K562 (cell line): ENCODE measurements around the gene MECR. TPM values are rescaled to one million over a fixed set of nuclear protein-coding genes. Genes with fewer than 3 reads are reported as not detected.

ENCODE experiments used
- ATAC-seq: fragments of 200-7000 bp; cut with Tn5 transposase; 3 replicates; pipeline ENCODE4 v1.9.1; 2020; ENCODE audit warnings: moderate library complexity
- BruUV-seq: library from RNA; stranded (reverse); fragments of 400-500 nt; replicated peaks from 2 replicates; lab custom pipeline; 2021; lab: Mats Ljungman, UMichigan
- CTCF ChIA-PET: fragments of 300-600 bp; formaldehyde crosslinking; extraction: SDS; loops from one replicate; lab custom pipeline; 2021; ENCODE audit warnings: low intra/inter-chr PET ratio; lab: Yijun Ruan, JAX
- POLR2A ChIA-PET: fragments of 300-600, 350-650 bp; sonication (Branson Sonifier 250); formaldehyde crosslinking; extraction: SDS; loops from one replicate; lab custom pipeline; 2021; ENCODE audit warnings: antibody characterized with exemption, inconsistent platforms; lab: Yijun Ruan, JAX
- DNase-seq, 4 experiments: peaks; one replicate each; pipeline versions ENCODE4 v3.0.0 to v3.0.0-alpha.2; 2011 to 2018; ENCODE audit warnings: low spot score in 3 of 4, mixed read lengths in 3 of 4; ENCODE audit errors: extremely low read depth in 1 of 4
- FAIRE-seq: peaks from 2 replicates; lab custom pipeline; 2011; peaks lifted over from hg19 to GRCh38; lab: Jason Lieb, UNC
- H2AFZ ChIP-seq: 2 replicates; pipeline ENCODE4 v1.6.0; 2011; ENCODE audit warnings: low read depth, low read length, control low read depth, inconsistent platforms
- H3K27ac ChIP-seq: fragments of 200-600 bp; 3 replicates; pipeline ENCODE4 v1.8.0; 2011; ENCODE audit warnings: low read depth, mild to moderate bottlenecking, control low read depth, inconsistent platforms, low read length, moderate library complexity, mixed read lengths; ENCODE audit errors: extremely low read depth
- H3K27me3 ChIP-seq, 2 experiments: fragments of 300-600 bp in 1 of 2; 2 replicates in 1 of 2; 3 replicates in 1 of 2; pipeline versions ENCODE4 v1.6.0 to v1.8.0; 2011; ENCODE audit warnings: inconsistent platforms in 2 of 2, low read length in 2 of 2, mild to moderate bottlenecking in 1 of 2, mixed read lengths in 1 of 2, moderate library complexity in 1 of 2; ENCODE audit not compliant: control insufficient read depth in 2 of 2, insufficient read depth in 2 of 2
- H3K36me3 ChIP-seq: fragments of 300-600 bp; 3 replicates; pipeline ENCODE4 v1.8.0; 2011; ENCODE audit warnings: mild to moderate bottlenecking, low read length, inconsistent platforms; ENCODE audit not compliant: control insufficient read depth, insufficient read depth
- H3K4me1 ChIP-seq, 2 experiments: fragments of 200-600 bp in 1 of 2; replicated peaks in 1 of 2; 2 replicates in 1 of 2; 3 replicates in 1 of 2; pipeline versions ENCODE4 v1.5.1 to v1.8.0; 2011; ENCODE audit warnings: inconsistent platforms in 2 of 2, low read length in 2 of 2, mild to moderate bottlenecking in 1 of 2, mixed read lengths in 1 of 2, moderate library complexity in 1 of 2; ENCODE audit not compliant: control insufficient read depth in 2 of 2, insufficient read depth in 2 of 2
- H3K4me2 ChIP-seq: 2 replicates; pipeline ENCODE4 v1.6.1; 2011; ENCODE audit warnings: low read length, control low read depth, inconsistent platforms, mixed read lengths; ENCODE audit not compliant: insufficient read depth
- H3K4me3 ChIP-seq: fragments of 200-600 bp; sonication (generic), shearing (Covaris generic); 2 replicates; pipeline ENCODE4 v1.5.1; 2016; ENCODE audit warnings: control low read depth, inconsistent platforms
- H3K79me2 ChIP-seq: fragments of 200-600 bp; 3 replicates; pipeline ENCODE4 v1.8.0; 2011; ENCODE audit warnings: low read length, inconsistent platforms; ENCODE audit not compliant: control insufficient read depth, insufficient read depth
- H3K9ac ChIP-seq, 2 experiments: 2 replicates each; pipeline versions ENCODE4 v1.6.0 to v1.6.1; 2011; ENCODE audit warnings: low read depth in 2 of 2, low read length in 2 of 2, control low read depth in 1 of 2, inconsistent platforms in 1 of 2, mild to moderate bottlenecking in 1 of 2, mixed read lengths in 1 of 2; ENCODE audit not compliant: insufficient read depth in 1 of 2
- H3K9me1 ChIP-seq: one replicate; pipeline ENCODE4 v1.6.0; 2011; ENCODE audit warnings: inconsistent platforms, mild to moderate bottlenecking, low read length, moderate library complexity; ENCODE audit not compliant: control insufficient read depth, insufficient read depth
- H3K9me3 ChIP-seq: replicated peaks from 2 replicates; pipeline ENCODE4 v1.5.1; 2011; ENCODE audit warnings: low read depth, low read length, inconsistent platforms; ENCODE audit not compliant: control insufficient read depth, insufficient read depth
- H4K20me1 ChIP-seq: replicated peaks from 2 replicates; pipeline ENCODE4 v1.6.1; 2011; ENCODE audit warnings: low read length, inconsistent platforms, mixed read lengths; ENCODE audit not compliant: control insufficient read depth, insufficient read depth
- FOSL1 ChIP-seq: fragments of 200-800 bp; sonication (Bioruptor generic); conservative IDR thresholded peaks from 2 replicates; pipeline ENCODE4 v1.6.1; 2016; ENCODE audit warnings: missing genetic modification characterization, missing compliant biosample characterization
- KDM5B ChIP-seq: fragments of 200-600 bp; sonication (generic); IDR thresholded peaks from 2 replicates; pipeline ENCODE4 v1.6.1; 2012; ENCODE audit warnings: low read depth, mild to moderate bottlenecking, moderate library complexity, low read length, control low read depth, inconsistent platforms; ENCODE audit not compliant: insufficient replicate concordance
- RHOXF2B ChIP-seq: fragments of 250-450 bp; sonication (Bioruptor Pico); conservative IDR thresholded peaks from 2 replicates; pipeline ENCODE4 v1.5.1; 2021
- SRSF9 ChIP-seq: fragments of 200-400 bp; formaldehyde crosslinking; IDR thresholded peaks from 2 replicates; pipeline ENCODE4 v1.6.1; 2017; ENCODE audit warnings: low read depth, low read length, borderline replicate concordance
- ZNF121 ChIP-seq: sonication (generic); formaldehyde crosslinking; conservative IDR thresholded peaks from 2 replicates; pipeline ENCODE4 v1.8.0; 2022; ENCODE audit warnings: missing genetic modification reagents
- WGBS: fragments of 100-300 bp; shearing (Covaris generic); methylation state at CpG from one replicate; pipeline ENCODE4 v1.1.6; 2016; ENCODE audit warnings: low coverage, mixed read lengths; ENCODE audit not compliant: insufficient coverage; ENCODE audit errors: missing lambda C conversion rate; 5-methylcytosine and 5-hydroxymethylcytosine counted together
- in situ Hi-C: fragments of 300-500 bp; cut with MboI; formaldehyde crosslinking; loops from 4 replicates; pipeline ENCODE4 v1.15.0; 2018; ENCODE audit warnings: inconsistent platforms, mixed read lengths
- intact Hi-C: fragments of 100-400 bp; cut with micrococcal nuclease; formaldehyde crosslinking; loops from 2 replicates; pipeline ENCODE4 v1.14.2; 2022
- polyA plus RNA-seq, 8 experiments: library from polyadenylated mRNA; depleted of rRNA in 4 of 8; stranded (reverse) in 5 of 8; unstranded in 3 of 8; fragments of >200 nt; fragmentation: Nextera tagmentation in 2 of 8; fragmentation: Illumina TruSeq in 1 of 8; extraction: Ambion mirVana in 2 of 8; extraction: Trizol in 1 of 8; gene quantifications; 2 replicates each; pipeline versions ENCODE4 v1.2.1 to v1.2.3, GENCODE V29; 2011 to 2014; ENCODE audit warnings: inconsistent platforms in 1 of 8, missing spikeins in 1 of 8
- total RNA-seq, 7 experiments: library from RNA; depleted of rRNA in 6 of 7; stranded (reverse); fragments of >200 nt in 6 of 7; fragmentation: Illumina TruSeq in 2 of 7; extraction: Trizol in 2 of 7; gene quantifications; 2 replicates each; pipeline versions ENCODE4 v1.2.1 to v1.2.3, GENCODE V29; 2011 to 2021; ENCODE audit warnings: low replicate concordance in 1 of 7
- TF ChIP-seq, protein P1 (sequence below): sonication (generic); formaldehyde crosslinking; IDR thresholded peaks from 2 replicates; pipeline ENCODE4 v1.8.0; 2023; ENCODE audit warnings: mild to moderate bottlenecking, missing genetic modification reagents
- TF ChIP-seq, protein P2 (sequence below): fragments of 250-450 bp; sonication (Bioruptor Pico); IDR thresholded peaks from 2 replicates; pipeline ENCODE4 v1.8.0; 2021; ENCODE audit warnings: borderline replicate concordance, mild to moderate bottlenecking, moderate library complexity; ENCODE audit not compliant: poor library complexity, severe bottlenecking

MECR gene
- total and polyA plus RNA-seq, 9 of the 15 experiments (the other 6 are each of a cell fraction or from before 2014, with no cell fraction given): 10.4 to 58.6 (median 42.9) TPM

DNA sequence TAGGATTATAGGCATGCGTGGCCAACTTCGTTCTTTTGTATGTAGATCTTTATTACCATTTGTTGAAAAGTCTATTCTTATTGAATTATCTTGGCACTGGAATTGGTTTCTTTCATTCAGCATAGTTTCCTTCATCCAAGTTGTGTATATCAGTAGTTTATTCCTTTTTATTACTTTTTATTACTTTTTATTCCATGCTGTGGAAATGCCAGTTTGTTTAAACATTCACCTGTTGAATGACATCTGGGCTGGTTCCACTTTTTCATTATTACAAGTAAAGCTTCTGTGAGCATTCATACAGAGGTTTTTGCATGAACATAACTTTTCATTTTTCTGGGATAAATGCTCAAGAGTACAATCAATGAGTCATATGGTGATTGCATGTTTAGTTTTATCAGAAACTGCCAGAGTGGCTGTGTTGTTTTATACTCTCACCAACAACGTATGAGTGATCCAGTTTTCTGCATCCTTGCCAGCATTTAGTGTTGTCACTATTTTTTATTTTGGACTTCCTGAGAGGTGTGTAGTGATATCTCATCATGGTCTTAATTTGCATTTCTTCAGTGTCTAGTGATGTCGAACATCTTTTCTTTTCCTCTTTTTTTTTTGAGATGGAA lies 34.1 kb upstream of the MECR start:
- 8% methylated on average over 4 of the region's 4 CpGs for WGBS
- no peak for FAIRE-seq
- Histone ChIP-seq H3K9me1 (no peaks in the 10 kb centered on the region), H3K27ac (no peak overlapping the region), H3K4me1 (peaks cover 5 to 10% of the 10 kb centered on the region in 2 experiments), H3K36me3 (no peaks in the 10 kb centered on the region), H3K9ac (no peak overlapping the region), H3K79me2 (no peaks in the 10 kb centered on the region), H4K20me1 (no peaks in the 10 kb centered on the region), H2AFZ (no peak overlapping the region), H3K27me3 (peaks cover 25 to 28% of the 10 kb centered on the region in 2 experiments), H3K4me2 (no peak overlapping the region), H3K9me3 (no peaks in the 10 kb centered on the region), H3K4me3 (no peak overlapping the region)
- TF ChIP-seq ZNF121 (CRISPR knock-in tag) (peak; percentile 34; the same call in 1 of the 2 replicates), KDM5B (no peak), FOSL1 (peak; percentile 46; the same call in 1 of the 2 replicates)
- DNase-seq: no peak
- BruUV-seq: no TSS peak
- CTCF ChIA-PET: no interaction called here
- no peak for ATAC-seq
- intact Hi-C loops: no loop called here
- in situ Hi-C loops: no loop called here
- POLR2A ChIA-PET: no interaction called here

DNA sequence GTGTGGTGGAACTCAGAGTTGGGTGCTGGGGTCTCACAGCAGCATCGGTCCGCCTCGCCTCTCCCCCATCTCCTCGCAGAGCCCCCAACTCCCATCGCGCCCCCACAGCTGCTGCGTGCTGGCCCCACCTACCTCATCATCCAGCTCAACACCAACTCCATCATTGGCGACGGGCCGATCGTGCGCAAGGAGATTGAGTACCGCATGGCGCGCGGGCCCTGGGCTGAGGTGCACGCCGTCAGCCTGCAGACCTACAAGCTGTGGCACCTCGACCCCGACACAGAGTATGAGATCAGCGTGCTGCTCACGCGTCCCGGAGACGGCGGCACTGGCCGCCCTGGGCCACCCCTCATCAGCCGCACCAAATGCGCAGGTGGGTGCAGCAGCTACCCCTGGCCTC lies 29.8 kb upstream of the MECR start:
- no peak overlapping the region for H3K27ac ChIP-seq
- in situ Hi-C loops (no loop called here), intact Hi-C loops (no loop called here)
- peaks cover 23 to 32% of the 10 kb centered on the region in 2 experiments for H3K4me1 ChIP-seq
- no TSS peak for BruUV-seq
- H3K27me3 ChIP-seq: peaks cover 0 to 15% of the 10 kb centered on the region in 2 experiments; a peak in 2 of 5 replicates
- CTCF ChIA-PET: no interaction called here
- POLR2A ChIA-PET: interaction anchor here (0.6 to 1.2 kb wide), 4 partner anchors 9 to 318 kb away, joined by 3 to 4 read pairs (median 3); no protein-coding TSS in a partner anchor
- H3K4me3 ChIP-seq: no peak overlapping the region
- peaks cover 3% of the 10 kb centered on the region; the same call in 1 of the 2 replicates for H4K20me1 ChIP-seq
- peak overlapping the region in 1 of 2 experiments; percentile 75; a peak in 2 of 4 replicates for H3K9ac ChIP-seq
- H3K36me3 ChIP-seq: no peaks in the 10 kb centered on the region
- no peak for ATAC-seq
- H3K9me1 ChIP-seq: no peaks in the 10 kb centered on the region
- 70% methylated on average over 24 of the region's 29 CpGs for WGBS
- TF ChIP-seq, protein P1, sequence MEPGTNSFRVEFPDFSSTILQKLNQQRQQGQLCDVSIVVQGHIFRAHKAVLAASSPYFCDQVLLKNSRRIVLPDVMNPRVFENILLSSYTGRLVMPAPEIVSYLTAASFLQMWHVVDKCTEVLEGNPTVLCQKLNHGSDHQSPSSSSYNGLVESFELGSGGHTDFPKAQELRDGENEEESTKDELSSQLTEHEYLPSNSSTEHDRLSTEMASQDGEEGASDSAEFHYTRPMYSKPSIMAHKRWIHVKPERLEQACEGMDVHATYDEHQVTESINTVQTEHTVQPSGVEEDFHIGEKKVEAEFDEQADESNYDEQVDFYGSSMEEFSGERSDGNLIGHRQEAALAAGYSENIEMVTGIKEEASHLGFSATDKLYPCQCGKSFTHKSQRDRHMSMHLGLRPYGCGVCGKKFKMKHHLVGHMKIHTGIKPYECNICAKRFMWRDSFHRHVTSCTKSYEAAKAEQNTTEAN (CRISPR knock-in tag): no peak
- TF ChIP-seq RHOXF2B (no peak), SRSF9 (no peak)
- TF ChIP-seq, protein P2, sequence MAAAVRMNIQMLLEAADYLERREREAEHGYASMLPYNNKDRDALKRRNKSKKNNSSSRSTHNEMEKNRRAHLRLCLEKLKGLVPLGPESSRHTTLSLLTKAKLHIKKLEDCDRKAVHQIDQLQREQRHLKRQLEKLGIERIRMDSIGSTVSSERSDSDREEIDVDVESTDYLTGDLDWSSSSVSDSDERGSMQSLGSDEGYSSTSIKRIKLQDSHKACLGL (CRISPR knock-in tag): no peak
- no peaks in the 10 kb centered on the region for H3K9me3 ChIP-seq
- no peaks in the 10 kb centered on the region for H3K79me2 ChIP-seq
- peak overlapping the region; percentile 73; the same call in 1 of the 2 replicates for H2AFZ ChIP-seq
- H3K4me2 ChIP-seq: peak overlapping the region; percentile 54; the same call in 1 of the 2 replicates
- no peak for DNase-seq
- no peak for FAIRE-seq
